GM19025 (cell line): Measurements from ENCODE around the gene ARMC9.
"Not testable (repeated sequence)": the region's sequence is repeated elsewhere in the genome, so short reads cannot be mapped to it uniquely, and the experiment has no call there.

Experiments
- ATAC-seq: cut with Tn5 transposase; IDR thresholded peaks from one replicate; pipeline ENCODE4 v1.9.1; 2021; ENCODE audit warnings: mild to moderate bottlenecking, low read depth, moderate library complexity; ENCODE audit not compliant: unreplicated experiment

Gene ARMC9

DNA sequence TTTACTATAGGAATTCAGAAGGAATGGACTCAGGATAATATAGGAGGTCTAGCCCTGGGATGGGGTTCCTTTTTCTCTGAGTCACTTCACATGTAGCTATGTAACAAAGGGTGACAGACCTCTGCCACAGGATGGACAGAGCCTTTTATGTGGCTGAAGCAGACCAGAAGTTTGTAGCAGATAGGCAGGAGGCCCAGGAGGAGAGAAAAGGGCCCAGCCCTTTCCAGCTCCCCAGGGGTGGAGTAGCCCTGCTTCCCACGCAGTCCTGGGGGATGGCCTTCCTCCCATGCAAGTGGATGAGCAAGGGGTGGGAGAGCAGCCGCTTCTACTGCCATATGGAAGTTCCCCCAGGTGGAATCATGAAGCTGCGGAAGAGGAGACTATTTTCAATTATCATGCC lies 40.3 kb downstream of the ARMC9 start:
- ATAC-seq = no peak

DNA sequence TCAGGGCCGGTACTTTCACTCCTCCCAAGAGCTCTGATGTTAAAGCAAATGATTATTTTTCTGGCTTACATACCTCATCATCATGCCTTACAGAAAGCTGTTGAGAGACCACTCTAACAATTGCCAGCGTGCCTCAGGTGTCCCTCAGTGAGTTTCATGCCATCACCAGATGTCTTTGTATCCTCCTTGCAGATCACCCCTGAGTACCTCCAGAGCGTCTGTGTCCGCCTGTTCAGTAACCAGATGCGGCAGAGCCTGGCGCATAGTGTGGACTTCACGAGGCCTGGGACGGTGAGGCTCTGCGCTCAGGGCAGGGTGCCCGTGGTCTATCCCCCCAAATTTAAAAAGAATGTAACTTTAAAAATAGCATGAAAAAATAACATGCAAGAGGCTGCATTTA lies 41.3 kb downstream of the ARMC9 start:
- no peak for ATAC-seq

- ATAC-seq = no peak
These were observed 43.5 kb downstream of the ARMC9 start for GRCh38 chr2:231241755-231242507.

DNA sequence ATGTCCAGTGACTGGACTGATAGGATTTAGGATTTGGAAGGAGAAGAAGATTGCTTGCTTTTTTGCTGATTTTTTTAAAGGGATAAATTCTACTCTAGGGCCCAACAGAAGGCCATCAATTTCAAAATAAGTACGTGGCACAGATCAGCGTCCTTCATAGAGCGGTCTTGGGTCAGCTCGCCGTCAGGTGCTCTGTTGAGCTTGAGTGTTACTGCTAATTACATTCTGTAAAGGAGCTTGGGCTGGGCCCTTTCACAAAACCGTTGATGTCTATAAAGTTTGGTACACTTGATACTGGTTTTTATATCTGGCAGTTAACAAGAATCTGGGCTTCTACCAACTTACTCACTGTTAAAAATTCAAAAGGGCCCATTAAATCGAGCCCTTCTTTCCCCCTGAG lies 45.4 kb downstream of the ARMC9 start:
- no peak for ATAC-seq

GRCh38 chr2:231244382-231245248 lies 46.2 kb downstream of the ARMC9 start:
- no peak for ATAC-seq

DNA sequence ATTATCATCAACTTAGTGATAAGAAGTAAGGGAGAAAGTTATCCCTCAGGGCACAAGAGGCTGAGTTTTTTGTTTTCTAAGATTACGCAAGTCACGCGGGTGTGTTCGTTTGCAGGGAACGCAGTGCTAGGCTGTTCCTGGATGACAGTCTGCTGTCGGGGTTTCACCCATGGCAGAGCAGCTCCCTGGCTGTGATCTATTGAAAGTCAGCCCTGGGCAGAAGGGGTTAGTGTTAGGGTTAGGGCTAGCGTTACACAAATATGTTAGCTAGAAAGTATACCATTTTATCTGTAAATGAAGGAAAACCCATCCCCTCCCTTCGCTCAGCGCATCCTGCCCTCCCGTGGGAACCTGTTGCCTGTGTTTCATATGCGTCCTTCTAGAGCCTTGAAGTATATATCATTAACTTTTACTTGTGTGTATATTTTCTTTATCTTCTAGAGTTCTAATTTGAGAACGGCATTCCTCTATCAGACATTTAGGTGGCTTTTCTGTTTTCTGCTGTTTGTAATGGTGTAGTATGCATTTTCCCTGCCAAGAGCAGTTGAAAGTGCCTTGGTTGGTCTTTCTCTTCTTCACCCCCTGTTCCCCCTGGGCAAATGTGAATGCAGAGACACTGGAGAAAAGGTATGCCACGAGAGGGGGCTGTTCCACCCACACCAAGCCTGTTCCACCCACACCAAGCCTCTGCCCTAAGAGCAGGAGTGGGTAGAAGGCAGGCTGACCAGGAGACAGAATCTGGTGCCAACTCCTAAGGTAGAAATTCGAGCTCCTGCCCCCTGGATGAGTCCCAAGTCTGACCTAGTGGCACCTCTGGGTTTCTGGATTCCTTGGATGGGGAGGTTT lies 47.0 kb downstream of the ARMC9 start:
- ATAC-seq = no peak

DNA sequence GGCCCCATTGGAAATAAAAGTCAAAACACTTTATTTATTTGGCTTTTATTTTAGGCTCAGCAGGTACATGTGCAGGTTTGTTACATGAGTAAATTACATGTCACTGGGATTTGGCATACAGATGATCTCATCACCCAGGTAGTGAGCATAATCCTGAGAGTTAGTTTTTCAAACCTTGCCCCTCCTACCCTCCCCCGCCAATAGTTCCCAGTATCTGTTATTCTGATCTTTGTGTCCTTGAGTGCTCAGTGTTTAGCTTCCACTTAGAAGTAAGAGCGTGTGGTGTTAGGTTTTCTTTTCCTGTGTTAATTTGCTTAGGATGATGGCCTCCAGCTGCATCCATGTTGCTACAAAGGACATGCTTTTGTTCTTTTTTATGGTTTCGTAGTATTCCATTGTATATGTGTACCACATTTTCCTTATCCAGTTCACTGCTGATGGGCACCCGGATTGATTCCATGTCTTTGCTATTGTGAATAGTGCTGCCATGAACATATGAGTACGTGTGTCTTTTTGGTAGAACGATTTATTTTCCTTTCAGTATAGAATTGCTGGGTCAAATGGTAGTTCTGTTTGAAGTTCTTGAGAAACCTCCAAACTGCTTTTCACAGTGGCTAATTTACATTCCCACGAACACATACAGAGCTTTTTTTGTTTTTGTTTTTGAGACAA lies 47.9 kb downstream of the ARMC9 start:
- ATAC-seq = no peak

- no peak for ATAC-seq
These were observed 51.7 kb downstream of the ARMC9 start for GRCh38 chr2:231250146-231250545.

DNA sequence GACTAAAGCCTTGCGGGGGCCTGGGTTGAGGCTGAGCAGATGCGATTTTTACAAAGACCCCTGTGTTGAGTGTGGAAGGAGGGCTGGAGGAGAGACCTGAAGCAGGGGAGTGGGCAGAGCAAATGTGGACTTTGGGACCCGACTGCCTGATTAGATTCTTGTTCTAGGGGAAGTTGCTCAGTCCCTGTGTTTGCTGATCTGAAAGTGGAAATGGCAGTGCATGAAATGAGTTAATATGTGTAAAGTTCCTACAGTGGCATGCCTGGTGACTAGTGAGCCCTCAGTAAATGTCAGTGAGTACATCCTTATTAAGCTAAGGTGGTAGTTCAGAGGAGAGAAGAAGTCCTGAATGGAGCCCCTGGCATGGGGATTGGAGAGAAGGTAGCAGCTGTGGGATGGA lies 52.3 kb downstream of the ARMC9 start:
- no peak for ATAC-seq

GRCh38 chr2:231253292-231253691 lies 54.9 kb downstream of the ARMC9 start:
- ATAC-seq = not testable (repeated sequence)

GRCh38 chr2:231256494-231256893 lies 58.1 kb downstream of the ARMC9 start:
- no peak for ATAC-seq

- ATAC-seq = no peak
These were observed 59.3 kb downstream of the ARMC9 start for GRCh38 chr2:231257763-231258162.

DNA sequence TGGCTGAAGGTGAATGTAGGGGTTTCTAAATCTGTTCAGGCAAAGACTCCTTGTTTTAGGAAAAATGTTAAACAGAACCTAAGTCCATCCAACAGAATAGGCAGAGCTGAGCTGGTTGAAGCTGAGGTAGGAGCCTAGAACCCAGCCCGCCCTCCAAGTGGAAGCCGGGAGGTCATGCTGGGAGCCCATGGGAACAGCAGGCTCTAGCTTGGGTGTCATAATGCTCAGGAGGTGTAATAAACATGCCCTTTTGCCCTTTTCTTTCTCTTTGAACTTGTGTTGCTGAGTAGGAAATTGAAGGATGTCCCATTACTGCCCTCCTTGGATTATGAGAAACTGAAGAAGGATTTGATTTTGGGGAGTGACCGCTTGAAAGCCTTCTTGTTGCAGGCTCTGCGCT lies 60.3 kb downstream of the ARMC9 start:
- ATAC-seq = no peak

DNA sequence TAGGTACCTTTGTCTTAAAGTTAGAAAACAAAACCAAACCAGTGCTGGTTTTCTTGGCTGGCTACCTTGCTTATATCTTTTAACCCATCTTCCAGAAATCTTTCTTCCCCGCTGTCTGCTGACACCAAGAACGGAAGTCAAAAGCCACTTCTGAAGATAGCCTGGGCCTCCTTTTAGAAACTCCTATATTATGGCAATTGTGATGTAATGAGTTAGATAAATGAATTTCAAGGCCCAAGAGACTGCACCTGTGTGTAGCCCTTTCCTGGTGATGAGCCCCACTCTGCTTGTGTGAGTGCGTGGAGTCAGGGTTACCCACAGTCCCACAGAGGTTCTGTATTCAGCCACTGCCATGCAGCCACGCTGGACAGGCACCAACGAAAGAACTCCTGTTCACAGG lies 60.7 kb downstream of the ARMC9 start:
- ATAC-seq = no peak

DNA sequence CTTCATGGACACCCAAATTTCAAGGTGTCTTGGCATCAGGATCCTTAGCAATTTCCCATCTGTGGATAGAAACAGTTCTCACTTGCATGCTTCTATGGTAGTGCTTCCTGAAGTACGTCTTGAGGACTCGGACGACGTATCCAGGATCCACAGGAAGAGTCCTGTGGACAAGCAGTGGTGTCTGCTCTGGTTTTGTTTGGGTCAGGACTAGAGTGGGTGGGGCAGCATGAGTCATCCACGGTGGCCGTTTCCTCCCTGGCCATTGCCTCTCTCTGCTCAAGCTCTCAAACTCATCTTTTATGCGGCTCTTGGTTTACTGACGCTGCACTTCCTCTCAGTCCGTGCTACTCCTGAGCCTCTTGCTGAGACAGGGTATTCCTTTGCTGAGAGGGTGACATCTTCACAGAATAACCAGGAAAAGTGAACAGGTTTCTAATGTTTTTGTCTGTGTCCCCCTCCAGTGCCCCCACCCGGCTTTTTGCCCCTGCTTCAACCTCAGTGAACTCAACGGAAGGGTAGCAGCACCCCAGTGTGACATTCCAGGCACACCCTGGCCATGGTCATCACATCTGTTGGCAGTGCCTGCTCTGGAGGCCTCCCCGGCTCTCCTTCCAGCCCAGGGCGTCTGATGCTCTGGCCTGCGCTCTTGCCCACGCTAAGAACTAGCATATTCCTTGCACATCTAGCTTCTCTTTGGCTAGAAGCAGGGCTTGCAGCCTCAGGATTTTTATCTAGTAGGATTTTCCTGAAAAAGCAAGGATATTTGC lies 62.2 kb downstream of the ARMC9 start:
- no peak for ATAC-seq

DNA sequence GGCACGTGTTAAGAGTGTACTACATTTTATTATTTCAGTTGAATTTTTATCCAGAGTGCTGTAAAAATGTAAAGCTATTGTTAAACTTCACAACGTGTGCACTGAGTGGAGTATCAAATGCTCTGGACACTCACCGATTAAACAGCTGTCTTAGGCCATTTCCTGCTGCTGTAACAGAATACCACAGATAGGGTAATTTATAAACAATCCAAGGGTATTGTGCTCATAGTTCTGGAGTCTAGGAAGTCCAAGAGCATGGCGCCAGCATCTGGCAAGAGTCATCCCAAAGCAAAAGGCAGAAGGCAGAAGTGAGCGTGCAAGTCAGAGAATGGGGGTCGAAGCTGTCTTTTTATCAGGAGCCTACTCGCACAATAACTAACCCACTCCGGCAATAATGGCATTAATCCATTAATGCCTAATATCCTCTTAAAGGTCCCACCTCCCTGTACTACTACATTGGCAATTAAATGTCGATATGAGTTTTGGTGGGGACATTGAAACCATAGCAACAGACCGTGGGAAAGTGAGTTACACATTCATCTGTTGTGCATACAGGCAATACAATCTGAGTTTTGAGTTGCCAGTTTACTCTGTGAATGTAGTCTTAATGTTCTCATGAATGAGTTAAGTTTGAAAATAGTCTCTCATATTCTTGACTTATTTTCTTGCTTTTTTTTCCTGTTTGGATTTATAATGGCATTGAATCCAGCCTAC lies 64.8 kb downstream of the ARMC9 start:
- no peak for ATAC-seq

GRCh38 chr2:231270221-231271114 lies 72.0 kb downstream of the ARMC9 start:
- ATAC-seq = no peak

- no peak for ATAC-seq
These were observed 74.6 kb downstream of the ARMC9 start for GRCh38 chr2:231272991-231273390.
